Muscle of leg (tissue), 11 donors: Measurements from ENCODE around the gene NRXN3. TPM values are rescaled to one million over a fixed set of nuclear protein-coding genes. Genes with fewer than 3 reads are reported as not detected.

ENCODE experiments used
- DNase-seq: peaks from one replicate; pipeline ENCODE4 v3.0.0; 2013
- H3K27ac ChIP-seq: one replicate; pipeline ENCODE4 v1.5.1; 2013; ENCODE audit warnings: mild to moderate bottlenecking, low read length, control low read depth
- H3K27me3 ChIP-seq: one replicate; pipeline ENCODE4 v1.6.1; 2013; ENCODE audit warnings: low read length; ENCODE audit not compliant: control insufficient read depth, insufficient read depth
- H3K36me3 ChIP-seq: one replicate; pipeline ENCODE4 v1.6.1; 2013; ENCODE audit warnings: low read length; ENCODE audit not compliant: control insufficient read depth, insufficient read depth
- H3K4me1 ChIP-seq: one replicate; pipeline ENCODE4 v1.6.1; 2013; ENCODE audit warnings: low read length; ENCODE audit not compliant: control insufficient read depth, insufficient read depth
- H3K4me3 ChIP-seq: one replicate; pipeline ENCODE4 v1.5.1; 2013; ENCODE audit warnings: low read length, control low read depth
- H3K9me3 ChIP-seq: replicated peaks from 2 replicates; pipeline ENCODE4 v1.6.1; 2013; ENCODE audit warnings: low read depth, low read length; ENCODE audit not compliant: control insufficient read depth
- WGBS: methylation state at CpG from one replicate; pipeline ENCODE4 v1.1.5; 2013; ENCODE audit warnings: missing lambda C conversion rate; ENCODE audit not compliant: insufficient coverage; 5-methylcytosine and 5-hydroxymethylcytosine counted together
- polyA plus RNA-seq, 8 donors: library from polyadenylated mRNA; unstranded; fragments of 120-200 nt; gene quantifications; one replicate each; pipeline versions ENCODE4 v1.2.1 to v1.2.3, GENCODE V29; 2013; ENCODE audit warnings: inconsistent platforms in 1 of 8, low replicate concordance in 1 of 8; ENCODE audit not compliant: insufficient read length in 8 of 8, insufficient read depth in 1 of 8
- total RNA-seq: library from RNA; stranded (reverse); fragments of 120-200 nt; gene quantifications from one replicate; pipeline ENCODE4 v1.2.4, GENCODE V29; 2013

NRXN3 gene
- total and polyA plus RNA-seq, 9 donors, result 0.49 to 1.9 (median 0.69) TPM

- Histone ChIP-seq H3K4me3 (no peak overlapping the region), H3K27me3 (no peaks in the 10 kb centered on the region), H3K9me3 (no peaks in the 10 kb centered on the region), H3K4me1 (peaks cover 3% of the 10 kb centered on the region), H3K27ac (no peak overlapping the region), H3K36me3 (no peaks in the 10 kb centered on the region)
- no peak for DNase-seq
- 86% methylated on average over 2 of the region's 3 CpGs for WGBS
Observed at GRCh38 chr14:79554816-79555215, 1384.6 kb downstream of the NRXN3 start.

GRCh38 chr14:79555429-79555828 is 1385.3 kb downstream of the NRXN3 start:
- H3K9me3 ChIP-seq, result no peaks in the 10 kb centered on the region
- no peak for DNase-seq
- peaks cover 3% of the 10 kb centered on the region for H3K4me1 ChIP-seq
- H3K4me3 ChIP-seq, result no peak overlapping the region
- no peak overlapping the region for H3K27ac ChIP-seq
- H3K27me3 ChIP-seq, result no peaks in the 10 kb centered on the region
- H3K36me3 ChIP-seq, result no peaks in the 10 kb centered on the region
- no CpG with 5 or more reads among the region's 4 CpGs for WGBS

GRCh38 chr14:79557309-79557708 is 1387.1 kb downstream of the NRXN3 start:
- WGBS, result no CpG with 5 or more reads among the region's 3 CpGs
- Histone ChIP-seq H3K4me3 (no peak overlapping the region), H3K4me1 (no peaks in the 10 kb centered on the region), H3K27ac (no peak overlapping the region), H3K36me3 (no peaks in the 10 kb centered on the region), H3K9me3 (no peaks in the 10 kb centered on the region), H3K27me3 (no peaks in the 10 kb centered on the region)
- DNase-seq, result no peak

- 87% methylated on average over 3 of the region's 3 CpGs for WGBS
- H3K9me3 ChIP-seq, result no peaks in the 10 kb centered on the region
- no peaks in the 10 kb centered on the region for H3K36me3 ChIP-seq
- H3K27ac ChIP-seq, result no peak overlapping the region
- H3K4me1 ChIP-seq, result no peaks in the 10 kb centered on the region
- no peak for DNase-seq
- no peak overlapping the region for H3K4me3 ChIP-seq
- H3K27me3 ChIP-seq, result no peaks in the 10 kb centered on the region
Observed at GRCh38 chr14:79562185-79562584, 1392.0 kb downstream of the NRXN3 start.

DNA sequence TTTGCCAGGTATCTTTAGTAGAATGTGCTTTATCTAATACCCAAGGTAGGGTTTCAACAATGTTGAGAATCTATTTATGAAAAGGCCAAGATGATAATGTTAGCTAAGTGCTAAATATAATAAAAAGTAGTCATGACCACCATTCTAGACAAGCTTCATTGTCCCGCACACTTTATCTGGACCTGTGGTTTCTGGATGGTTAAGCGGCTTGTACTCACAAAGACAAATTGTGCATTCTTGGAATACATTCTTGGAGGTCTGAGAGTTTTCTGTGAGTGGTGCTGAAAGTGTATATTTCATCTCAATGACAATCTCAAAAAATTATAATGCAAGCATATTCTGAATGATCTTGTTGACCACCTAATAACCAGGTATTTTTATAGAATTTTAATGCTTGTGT is 1394.2 kb downstream of the NRXN3 start:
- no CpG with 5 or more reads among the region's 2 CpGs for WGBS
- no peaks in the 10 kb centered on the region for H3K9me3 ChIP-seq
- no peaks in the 10 kb centered on the region for H3K27me3 ChIP-seq
- DNase-seq, result no peak
- no peak overlapping the region for H3K4me3 ChIP-seq
- H3K4me1 ChIP-seq, result no peaks in the 10 kb centered on the region
- H3K36me3 ChIP-seq, result no peaks in the 10 kb centered on the region
- no peak overlapping the region for H3K27ac ChIP-seq

GRCh38 chr14:79567306-79567705 is 1397.1 kb downstream of the NRXN3 start:
- no peaks in the 10 kb centered on the region for H3K27me3 ChIP-seq
- no peak for DNase-seq
- 80% methylated on average over 1 of the region's 5 CpGs for WGBS
- peaks cover 2% of the 10 kb centered on the region for H3K4me1 ChIP-seq
- H3K4me3 ChIP-seq, result no peak overlapping the region
- H3K27ac ChIP-seq, result no peak overlapping the region
- H3K36me3 ChIP-seq, result no peaks in the 10 kb centered on the region
- no peaks in the 10 kb centered on the region for H3K9me3 ChIP-seq

GRCh38 chr14:79568594-79568993 is 1398.4 kb downstream of the NRXN3 start:
- Histone ChIP-seq H3K36me3 (no peaks in the 10 kb centered on the region), H3K4me1 (peaks cover 2% of the 10 kb centered on the region), H3K27ac (no peak overlapping the region), H3K9me3 (no peaks in the 10 kb centered on the region), H3K27me3 (no peaks in the 10 kb centered on the region), H3K4me3 (no peak overlapping the region)
- 40% methylated on average over 1 of the region's 1 CpG for WGBS
- no peak for DNase-seq

DNA sequence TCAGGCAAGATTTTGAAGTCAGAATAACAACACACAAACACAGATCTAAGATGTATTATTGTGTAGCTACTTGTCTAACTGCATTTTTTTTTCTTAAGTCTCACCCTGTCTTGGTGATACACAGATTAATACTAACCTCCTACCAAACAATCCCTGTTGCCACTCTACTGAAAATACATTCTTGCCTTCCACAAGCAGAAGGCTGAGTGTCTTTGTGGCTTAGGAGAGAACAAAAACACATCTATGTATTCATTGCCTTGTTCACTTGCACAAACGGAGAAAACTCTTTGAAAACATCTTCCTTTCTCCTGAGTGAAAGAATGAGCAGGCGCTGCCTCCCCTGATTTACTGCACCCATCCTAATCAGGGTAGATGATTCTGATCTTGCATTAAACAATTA is 1398.9 kb downstream of the NRXN3 start:
- no peaks in the 10 kb centered on the region for H3K27me3 ChIP-seq
- H3K4me1 ChIP-seq, result peaks cover 2% of the 10 kb centered on the region
- WGBS, result no CpG with 5 or more reads among the region's 2 CpGs
- H3K27ac ChIP-seq, result no peak overlapping the region
- H3K36me3 ChIP-seq, result no peaks in the 10 kb centered on the region
- no peaks in the 10 kb centered on the region for H3K9me3 ChIP-seq
- no peak for DNase-seq
- H3K4me3 ChIP-seq, result no peak overlapping the region

- no peak overlapping the region for H3K4me3 ChIP-seq
- peak; percentile 9 for DNase-seq
- no peaks in the 10 kb centered on the region for H3K9me3 ChIP-seq
- H3K27ac ChIP-seq, result no peak overlapping the region
- peaks cover 2% of the 10 kb centered on the region for H3K4me1 ChIP-seq
- no peaks in the 10 kb centered on the region for H3K27me3 ChIP-seq
- no peaks in the 10 kb centered on the region for H3K36me3 ChIP-seq
- no CpG with 5 or more reads among the region's 1 CpG for WGBS
Observed at GRCh38 chr14:79570648-79571047, 1400.5 kb downstream of the NRXN3 start.

DNA sequence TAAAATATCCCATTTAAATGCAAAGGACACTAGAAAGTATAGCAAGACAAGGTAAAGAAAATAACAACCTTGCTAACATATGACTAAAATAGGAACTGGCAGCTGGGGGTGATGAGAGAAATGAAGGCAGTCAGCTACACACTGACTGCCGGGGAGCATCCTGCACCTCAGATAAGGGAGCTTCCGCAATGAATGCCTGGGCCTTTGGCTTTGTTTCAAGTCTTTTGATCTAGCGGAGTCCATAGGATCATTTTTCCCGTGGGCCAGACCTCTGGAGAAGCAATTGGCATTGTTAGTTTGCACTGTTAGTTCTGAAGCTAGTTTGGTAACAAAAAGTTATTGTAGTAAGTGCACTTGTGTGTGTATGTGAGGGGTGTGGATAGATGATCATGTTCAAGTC is 1401.2 kb downstream of the NRXN3 start:
- no peaks in the 10 kb centered on the region for H3K36me3 ChIP-seq
- H3K4me1 ChIP-seq, result peaks cover 4% of the 10 kb centered on the region
- WGBS, result 23% methylated on average over 4 of the region's 4 CpGs
- H3K9me3 ChIP-seq, result no peaks in the 10 kb centered on the region
- no peaks in the 10 kb centered on the region for H3K27me3 ChIP-seq
- peak; percentile 22 for DNase-seq
- no peak overlapping the region for H3K27ac ChIP-seq
- H3K4me3 ChIP-seq, result no peak overlapping the region

- no peak for DNase-seq
- no peaks in the 10 kb centered on the region for H3K27me3 ChIP-seq
- no peaks in the 10 kb centered on the region for H3K9me3 ChIP-seq
- WGBS, result no CpG with 5 or more reads among the region's 2 CpGs
- peaks cover 4% of the 10 kb centered on the region for H3K4me1 ChIP-seq
- no peaks in the 10 kb centered on the region for H3K36me3 ChIP-seq
- H3K4me3 ChIP-seq, result no peak overlapping the region
- no peak overlapping the region for H3K27ac ChIP-seq
Observed at GRCh38 chr14:79573486-79573885, 1403.3 kb downstream of the NRXN3 start.
